Inflammatory macrophage treated with lipopolysaccharide for 4 hours (primary cell): ENCODE measurements around the gene OR8U1.
"Not testable (repeated sequence)": the region's sequence is repeated elsewhere in the genome, so short reads cannot be mapped to it uniquely, and the experiment has no call there.

Experiments
- DNase-seq: peaks from one replicate; pipeline ENCODE4 v3.0.0-alpha.2; 2020

OR8U1 gene

GRCh38 chr11:56375324-56375723, at the start of gene OR8U1:
Gene OR8U1 (plus strand): TSS chr11:56375624. CDS start chr11:56375624, 0 bp downstream.
- DNase-seq: no peak

GRCh38 chr11:56331861-56332491, 43.4 kb upstream of the OR8U1 start:
- DNase-seq: no peak

GRCh38 chr11:56333156-56333555, 42.3 kb upstream of the OR8U1 start:
- no peak for DNase-seq

GRCh38 chr11:56340289-56340688, 35.1 kb upstream of the OR8U1 start:
- no peak for DNase-seq

DNA sequence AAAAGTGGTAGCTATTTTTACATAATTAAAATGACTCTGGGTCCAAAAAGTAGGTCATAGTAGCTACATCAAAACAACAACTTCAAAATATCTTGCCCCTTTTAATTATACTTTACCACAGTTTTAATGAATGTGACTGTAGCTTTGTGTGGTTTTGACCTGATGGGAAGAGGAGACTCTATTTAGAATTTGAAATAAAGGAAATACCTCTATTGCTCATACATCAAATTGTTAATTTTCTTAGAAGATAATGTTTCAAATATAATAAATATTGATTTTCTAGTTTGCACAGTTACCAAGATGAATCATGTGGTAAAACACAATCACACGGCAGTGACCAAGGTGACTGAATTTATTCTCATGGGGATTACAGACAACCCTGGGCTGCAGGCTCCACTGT, 29.7 kb upstream of the OR8U1 start, which contains the start of gene OR8K1:
Gene OR8K1 (plus strand): TSS at position 301 of the 400 bp plus-strand sequence. CDS start 0 bp downstream, at position 301.
- no peak for DNase-seq

DNA sequence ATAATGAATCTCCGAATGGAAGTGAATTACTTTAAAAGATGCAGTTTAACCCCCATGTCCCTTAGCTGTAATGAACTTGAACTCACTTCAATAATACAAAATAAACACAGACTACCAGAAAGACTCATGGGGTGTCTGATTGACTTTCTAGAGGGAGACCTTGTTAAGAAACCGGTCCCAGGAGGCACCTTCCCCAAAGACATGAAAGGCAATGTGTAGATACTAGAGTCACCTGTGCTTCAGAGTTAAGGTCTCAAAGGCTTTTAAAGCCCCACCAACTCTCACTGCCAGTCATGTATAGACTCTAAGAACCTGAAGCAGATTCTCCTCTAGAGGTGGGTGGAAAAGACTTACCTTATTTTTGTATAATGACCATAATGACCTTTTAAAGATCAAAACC, 21.4 kb upstream of the OR8U1 start, which contains the start of gene OR8J1:
Gene OR8J1 (plus strand): TSS at position 301 of the 400 bp plus-strand sequence. CDS start 5,956 bp downstream, outside the sequence.
- no peak for DNase-seq

GRCh38 chr11:56380120-56380519, 4.7 kb downstream of the OR8U1 start:
- no peak for DNase-seq

DNA sequence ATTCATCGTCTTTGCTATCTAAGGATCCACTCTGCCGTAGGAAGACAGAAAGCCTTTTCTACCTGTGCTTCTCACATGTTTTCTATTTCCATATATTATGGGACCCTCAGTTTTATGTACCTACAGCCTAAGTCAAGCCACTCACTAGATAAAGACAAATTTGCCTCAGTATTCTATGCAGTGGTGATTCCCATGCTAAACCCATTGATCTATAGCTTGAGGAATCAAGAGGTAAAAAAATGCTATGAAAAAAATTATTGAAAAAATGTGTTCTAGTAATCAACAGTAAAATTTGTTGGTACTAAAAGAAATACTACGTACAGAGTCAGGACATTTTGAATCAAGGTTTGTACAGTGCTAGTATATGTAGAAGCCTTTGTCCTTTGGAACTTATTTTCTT, 19.0 kb downstream of the OR8U1 start:
- no peak for DNase-seq

- DNase-seq: no peak
Observed at GRCh38 chr11:56396047-56396446, 20.6 kb downstream of the OR8U1 start.

GRCh38 chr11:56401858-56402461, 26.5 kb downstream of the OR8U1 start:
- not testable (repeated sequence) for DNase-seq

DNA sequence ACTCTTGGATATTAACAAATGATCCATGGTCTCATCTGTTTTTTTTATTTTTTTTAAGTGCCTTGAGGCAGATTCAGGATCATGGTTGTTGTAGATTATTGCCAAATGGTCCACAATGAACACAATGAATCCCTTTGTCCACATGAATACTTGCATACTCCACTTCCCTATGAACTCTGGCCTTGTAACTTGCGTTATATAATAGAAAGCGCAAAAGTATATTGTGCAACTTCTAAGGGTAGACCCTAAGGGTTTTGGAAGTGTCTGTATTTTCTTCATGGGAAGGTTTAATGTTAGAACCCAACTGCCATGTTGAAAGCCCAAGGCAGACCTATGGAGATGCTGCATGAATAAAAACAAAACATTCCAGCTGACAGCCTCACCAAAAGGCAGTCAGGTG, 29.0 kb downstream of the OR8U1 start:
- DNase-seq: no peak

- DNase-seq: no peak
Observed at GRCh38 chr11:56410801-56411200, 35.4 kb downstream of the OR8U1 start.

DNA sequence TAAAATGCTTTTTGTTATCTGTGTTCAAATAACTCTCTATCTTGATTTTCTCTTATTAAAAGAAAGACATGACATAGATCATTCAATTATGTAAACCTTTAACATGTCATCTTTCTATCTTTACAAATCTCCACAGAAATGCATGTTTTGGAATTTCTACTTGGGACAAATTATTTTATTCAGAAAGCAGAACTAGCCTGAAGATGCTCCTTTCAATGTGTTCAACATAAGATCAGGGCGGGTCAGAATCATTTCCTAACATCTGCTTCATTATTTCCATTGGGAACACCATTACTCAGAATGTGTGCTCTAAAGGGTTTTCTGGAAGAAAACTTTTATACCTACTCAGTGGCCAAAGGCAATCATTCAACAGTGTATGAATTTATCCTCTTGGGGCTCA, 37.0 kb downstream of the OR8U1 start, which contains the start of gene OR5AL1:
Gene OR5AL1 (plus strand): TSS at position 301 of the 400 bp plus-strand sequence.
- DNase-seq: no peak
